Panc1 (cell line): ENCODE data around the gene CERS1. TPM values are rescaled to one million over a fixed set of nuclear protein-coding genes. Genes with fewer than 3 reads are reported as not detected.
A peak's percentile ranks its signal among the peaks of the same experiment; 100 is the strongest.

ENCODE experiments used
- ATAC-seq: fragments of 200-7000 bp; cut with Tn5 transposase; 2 replicates; pipeline ENCODE4 v1.9.1; 2020; ENCODE audit warnings: mild to moderate bottlenecking, moderate library complexity
- BruUV-seq: library from RNA; stranded (reverse); fragments of 400-500 nt; replicated peaks from 2 replicates; lab custom pipeline; 2021; lab: Mats Ljungman, UMichigan
- CTCF ChIA-PET: fragments of 300-600 bp; sonication (Branson Sonifier 250); formaldehyde crosslinking; loops from one replicate; lab custom pipeline; 2022; ENCODE audit warnings: antibody characterized with exemption; lab: Charles Lee
- POLR2A ChIA-PET: fragments of 300-600 bp; sonication (Branson Sonifier 250); formaldehyde crosslinking; loops from one replicate; lab custom pipeline; 2022; ENCODE audit warnings: antibody characterized with exemption; lab: Charles Lee
- DNase-seq: peaks from one replicate; pipeline ENCODE4 v3.0.0-alpha.2; 2010; ENCODE audit warnings: low read depth, low spot score
- H3K27ac ChIP-seq: 2 replicates; pipeline ENCODE4 v1.5.1; 2011; ENCODE audit warnings: mild to moderate bottlenecking, low read length, inconsistent platforms
- H3K27me3 ChIP-seq: fragments of 200-500 bp; sonication (Bioruptor generic); 2 replicates; pipeline ENCODE4 v1.6.0; 2014; ENCODE audit warnings: low read length, inconsistent platforms; ENCODE audit not compliant: control insufficient read depth, insufficient read depth
- H3K36me3 ChIP-seq: fragments of 200-500 bp; sonication (Bioruptor generic); 2 replicates; pipeline ENCODE4 v1.5.1; 2014; ENCODE audit warnings: inconsistent platforms, mild to moderate bottlenecking, low read length, moderate library complexity; ENCODE audit not compliant: control insufficient read depth, insufficient read depth
- H3K4me1 ChIP-seq: 2 replicates; pipeline ENCODE4 v1.5.1; 2011; ENCODE audit warnings: inconsistent platforms, mild to moderate bottlenecking, low read length, moderate library complexity; ENCODE audit not compliant: control insufficient read depth, insufficient read depth
- H3K4me3 ChIP-seq, 2 experiments: 2 replicates each; pipeline ENCODE4 v1.5.1; 2011 to 2012; ENCODE audit warnings: low read depth in 2 of 2, low read length in 2 of 2, mild to moderate bottlenecking in 2 of 2, inconsistent platforms in 1 of 2, moderate library complexity in 1 of 2
- H3K9me3 ChIP-seq: fragments of 200-500 bp; sonication (Bioruptor generic); 2 replicates; pipeline ENCODE4 v1.5.1; 2014; ENCODE audit warnings: low read depth, mild to moderate bottlenecking, inconsistent platforms, low read length, moderate library complexity; ENCODE audit not compliant: control insufficient read depth, insufficient read depth
- CTCF ChIP-seq: fragments of 450-650 bp; IDR thresholded peaks from 2 replicates; pipeline ENCODE4 v1.5.1; 2017; ENCODE audit warnings: mild to moderate bottlenecking
- POLR2AphosphoS5 ChIP-seq: IDR thresholded peaks from 2 replicates; pipeline ENCODE4 v1.6.1; 2012; ENCODE audit warnings: mild to moderate bottlenecking, low read depth, low read length, moderate library complexity
- REST ChIP-seq, 2 experiments: IDR thresholded peaks; 2 replicates each; pipeline ENCODE4 v1.6.1; 2011 to 2012; ENCODE audit warnings: low read depth in 2 of 2, control low read depth in 1 of 2, low read length in 1 of 2, mild to moderate bottlenecking in 1 of 2, moderate library complexity in 1 of 2; ENCODE audit not compliant: insufficient read depth in 1 of 2
- SIN3A ChIP-seq: IDR thresholded peaks from 2 replicates; pipeline ENCODE4 v1.6.1; 2012; ENCODE audit warnings: low read depth, mild to moderate bottlenecking, low read length, moderate library complexity, borderline replicate concordance; ENCODE audit not compliant: insufficient read depth
- TCF7L2 ChIP-seq: IDR thresholded peaks from 2 replicates; pipeline ENCODE4 v1.6.1; 2011; ENCODE audit warnings: mild to moderate bottlenecking, low read depth, low read length, inconsistent platforms
- in situ Hi-C: cut with HindIII; loops from 2 replicates; pipeline ENCODE4 v1.10.0; 2016; ENCODE audit warnings: low sequenced_read_pairs, low pct_unique_long_range_greater_than_20kb
- intact Hi-C: fragments of 100-400 bp; cut with micrococcal nuclease; formaldehyde crosslinking; loops from one replicate; pipeline ENCODE4 v1.10.0; 2022; ENCODE audit not compliant: unreplicated experiment
- total RNA-seq: library from RNA; stranded (reverse); gene quantifications from one replicate; pipeline ENCODE4 v1.2.1, GENCODE V29; 2021; ENCODE audit not compliant: unreplicated experiment

CERS1 gene
- total RNA-seq, 1 experiment from 2014 or later = 4.5 TPM

- in situ Hi-C loops (no loop called here), intact Hi-C loops (no loop called here)
- Histone ChIP-seq H3K4me3 (no peak overlapping the region), H3K36me3 (no peaks in the 10 kb centered on the region), H3K9me3 (no peaks in the 10 kb centered on the region), H3K27ac (no peak overlapping the region), H3K4me1 (no peaks in the 10 kb centered on the region), H3K27me3 (no peaks in the 10 kb centered on the region)
- no TSS peak for BruUV-seq
- TF ChIP-seq POLR2AphosphoS5 = no peak
- ATAC-seq (peak; percentile 71), DNase-seq (no peak)
- POLR2A ChIA-PET = no interaction called here
- CTCF ChIA-PET = interaction anchor here (0.7 kb wide), 1 partner anchor 121 kb away, joined by 11 read pairs; no protein-coding TSS in a partner anchor
Measured at GRCh38 chr19:18879579-18880373, 16.2 kb downstream of the CERS1 start.

GRCh38 chr19:18878858-18879578 is 16.9 kb downstream of the CERS1 start:
- no peak for DNase-seq
- H3K36me3 ChIP-seq = no peaks in the 10 kb centered on the region
- H3K9me3 ChIP-seq = no peaks in the 10 kb centered on the region
- intact Hi-C loops = no loop called here
- peak; percentile 64 for ATAC-seq
- H3K27me3 ChIP-seq = no peaks in the 10 kb centered on the region
- ChIA-PET CTCF (no interaction called here), POLR2A (no interaction called here)
- TF ChIP-seq CTCF (no peak), POLR2AphosphoS5 (no peak), TCF7L2 (no peak), REST (IDR thresholded peaks at IDR 0.05; ENCODE audit: insufficient read depth in 1 of 2, low read depth in 2 of 2, low read length in 1 of 2) (no peak), SIN3A (no peak)
- no peaks in the 10 kb centered on the region for H3K4me1 ChIP-seq
- BruUV-seq = no TSS peak
- in situ Hi-C loops = no loop called here
- H3K4me3 ChIP-seq = no peak overlapping the region
- H3K27ac ChIP-seq = no peak overlapping the region
